GM21390 (cell line): ENCODE measurements around the gene UHRF2.

Source experiments
- ATAC-seq: cut with Tn5 transposase; IDR thresholded peaks from one replicate; pipeline ENCODE4 v1.9.1; 2021; ENCODE audit not compliant: unreplicated experiment

The UHRF2 gene

GRCh38 chr9:6552498-6553121 is 139.6 kb downstream of the UHRF2 start:
- no peak for ATAC-seq

GRCh38 chr9:6553866-6554265 is 140.9 kb downstream of the UHRF2 start:
- no peak for ATAC-seq
